BLaER1 (cell line): ENCODE results near the gene WDR33.
"Not testable (repeated sequence)": the region's sequence is repeated elsewhere in the genome, so short reads cannot be mapped to it uniquely, and the experiment has no call there.

ENCODE experiments used
- H3K27ac ChIP-seq: shearing (Covaris generic); formaldehyde crosslinking; 2 replicates; pipeline ENCODE4 v1.8.1; 2022
- H3K27me3 ChIP-seq: shearing (Covaris generic); formaldehyde crosslinking; 2 replicates; pipeline ENCODE4 v1.8.1; 2022
- H3K36me3 ChIP-seq: shearing (Covaris generic); formaldehyde crosslinking; 2 replicates; pipeline ENCODE4 v1.8.1; 2022
- H3K4me1 ChIP-seq: shearing (Covaris generic); formaldehyde crosslinking; 2 replicates; pipeline ENCODE4 v1.8.1; 2022
- H3K4me2 ChIP-seq: shearing (Covaris generic); formaldehyde crosslinking; 2 replicates; pipeline ENCODE4 v1.8.1; 2022
- H3K4me3 ChIP-seq: shearing (Covaris generic); formaldehyde crosslinking; 2 replicates; pipeline ENCODE4 v1.8.1; 2022
- H3K9ac ChIP-seq: shearing (Covaris generic); formaldehyde crosslinking; 2 replicates; pipeline ENCODE4 v1.8.1; 2022
- H3K9me3 ChIP-seq: shearing (Covaris generic); formaldehyde crosslinking; 2 replicates; pipeline ENCODE4 v1.8.1; 2022
- H4K20me1 ChIP-seq: shearing (Covaris generic); formaldehyde crosslinking; 2 replicates; pipeline ENCODE4 v1.8.1; 2022
- Cebpa-rat ChIP-seq: shearing (Covaris generic); IDR thresholded peaks from 2 replicates; pipeline ENCODE4 v1.8.1; 2022

Gene WDR33

DNA sequence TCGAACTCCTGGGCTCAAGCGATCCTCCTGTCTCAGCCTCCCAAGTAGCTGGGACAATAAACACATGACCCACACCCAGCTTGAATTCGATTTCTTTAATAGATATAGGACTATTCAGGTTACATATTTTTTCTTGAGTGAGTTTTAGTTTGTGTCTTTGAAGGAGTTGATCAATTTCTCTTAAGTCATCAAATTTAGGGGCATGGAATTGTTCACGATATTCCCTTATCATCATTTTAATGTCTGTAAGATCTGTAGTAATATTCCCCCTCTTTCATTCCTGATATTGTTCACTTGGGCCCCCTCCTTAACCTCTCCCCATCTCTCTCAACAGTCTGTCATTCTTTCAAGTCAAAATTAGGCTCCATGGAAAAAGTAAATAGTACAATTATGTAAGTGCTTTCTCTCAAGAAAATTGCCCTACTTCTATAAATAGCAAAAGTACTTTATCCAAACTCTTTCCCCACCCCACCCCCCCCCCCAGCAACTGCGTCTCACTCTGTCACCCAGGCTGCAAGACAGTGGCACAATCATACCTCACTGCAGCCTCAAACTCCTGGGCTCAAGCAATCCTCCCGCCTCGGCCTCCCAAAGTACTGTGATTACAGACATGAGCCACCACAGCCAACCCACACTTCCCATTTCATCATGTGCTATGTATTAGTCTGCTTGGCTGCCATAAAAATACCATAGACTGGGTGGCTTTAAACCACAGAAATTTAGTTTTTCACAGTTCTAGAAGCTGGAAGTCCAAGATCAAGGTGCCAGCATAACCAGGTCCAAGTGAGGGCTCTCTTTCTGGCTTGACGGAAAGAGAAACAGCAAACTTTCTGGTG lies 20.1 kb downstream of the WDR33 start:
- H3K9me3 ChIP-seq, result peaks cover 62% of the 10 kb centered on the region
- no peaks in the 10 kb centered on the region for H3K27me3 ChIP-seq
- H3K4me3 ChIP-seq, result no peak overlapping the region
- no peak overlapping the region for H3K4me2 ChIP-seq
- H3K4me1 ChIP-seq, result no peaks in the 10 kb centered on the region
- H3K9ac ChIP-seq, result no peak overlapping the region
- no peak for TF ChIP-seq Cebpa-rat
- H3K27ac ChIP-seq, result no peak overlapping the region
- peaks cover 65% of the 10 kb centered on the region for H4K20me1 ChIP-seq
- peaks cover 68% of the 10 kb centered on the region for H3K36me3 ChIP-seq

GRCh38 chr2:127786048-127786809 lies 24.7 kb downstream of the WDR33 start:
- H4K20me1 ChIP-seq, result peaks cover 65% of the 10 kb centered on the region

DNA sequence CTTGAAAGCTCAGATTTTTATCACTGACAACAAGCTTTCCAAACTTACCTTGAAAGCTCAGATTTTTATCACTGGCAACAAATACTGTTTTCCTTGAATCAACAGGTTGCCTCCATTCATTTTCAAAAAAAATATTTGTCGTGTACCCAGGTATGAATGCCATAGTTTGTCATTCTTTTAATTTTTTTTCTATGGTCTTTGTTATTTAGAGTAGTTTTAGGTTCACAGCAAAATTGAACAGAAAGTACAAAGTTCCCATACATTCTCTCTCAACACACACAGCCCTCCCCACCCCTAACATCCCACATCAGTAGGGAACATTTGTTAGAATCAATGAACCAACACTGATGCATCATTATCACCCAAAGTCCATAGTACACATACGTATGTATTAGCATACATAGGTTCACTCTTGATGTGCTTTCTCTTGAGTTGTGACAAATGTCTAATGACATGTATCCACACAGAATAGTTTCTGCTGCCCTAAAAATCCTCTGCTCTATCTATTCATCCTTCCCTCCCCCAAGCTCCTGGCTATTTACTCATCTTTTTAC lies 25.9 kb downstream of the WDR33 start:
- no peak for TF ChIP-seq Cebpa-rat
- Histone ChIP-seq H4K20me1 (peaks cover 69% of the 10 kb centered on the region), H3K9me3 (peaks cover 14% of the 10 kb centered on the region), H3K27ac (no peak overlapping the region), H3K9ac (no peak overlapping the region), H3K27me3 (no peaks in the 10 kb centered on the region), H3K4me3 (no peak overlapping the region), H3K36me3 (peaks cover 55% of the 10 kb centered on the region), H3K4me1 (no peaks in the 10 kb centered on the region), H3K4me2 (no peak overlapping the region)

More at GRCh38 chr2:127786048-127786809, 24.7 kb downstream of the WDR33 start:
- no peak for TF ChIP-seq Cebpa-rat
- Histone ChIP-seq H3K9me3 (peaks cover 25% of the 10 kb centered on the region), H3K27me3 (no peaks in the 10 kb centered on the region), H3K36me3 (peaks cover 53% of the 10 kb centered on the region), H3K9ac (no peak overlapping the region), H3K27ac (no peak overlapping the region), H3K4me2 (no peak overlapping the region), H3K4me3 (no peak overlapping the region), H3K4me1 (no peaks in the 10 kb centered on the region)

GRCh38 chr2:127783101-127783500 lies 27.9 kb downstream of the WDR33 start:
- Histone ChIP-seq H3K4me2 (no peak overlapping the region), H3K9me3 (peaks cover 10% of the 10 kb centered on the region), H3K4me3 (no peak overlapping the region), H3K27ac (no peak overlapping the region), H4K20me1 (peaks cover 85% of the 10 kb centered on the region), H3K9ac (no peak overlapping the region), H3K4me1 (no peaks in the 10 kb centered on the region), H3K36me3 (peaks cover 56% of the 10 kb centered on the region), H3K27me3 (no peaks in the 10 kb centered on the region)
- no peak for TF ChIP-seq Cebpa-rat

GRCh38 chr2:127778850-127779249 lies 32.1 kb downstream of the WDR33 start:
- H3K9me3 ChIP-seq, result peaks cover 10% of the 10 kb centered on the region
- no peak for TF ChIP-seq Cebpa-rat
- H3K36me3 ChIP-seq, result peaks cover 56% of the 10 kb centered on the region
- no peak overlapping the region for H3K9ac ChIP-seq
- no peak overlapping the region for H3K4me3 ChIP-seq
- no peaks in the 10 kb centered on the region for H3K27me3 ChIP-seq
- H3K4me1 ChIP-seq, result peaks cover 8% of the 10 kb centered on the region; the same call in 1 of the 2 replicates
- peaks cover 100% of the 10 kb centered on the region for H4K20me1 ChIP-seq
- no peak overlapping the region for H3K27ac ChIP-seq
- H3K4me2 ChIP-seq, result no peak overlapping the region

- no peaks in the 10 kb centered on the region for H3K27me3 ChIP-seq
- H3K4me3 ChIP-seq, result no peak overlapping the region
- H3K9me3 ChIP-seq, result peaks cover 10% of the 10 kb centered on the region
- H3K9ac ChIP-seq, result no peak overlapping the region
- peaks cover 12% of the 10 kb centered on the region; the same call in 1 of the 2 replicates for H3K4me1 ChIP-seq
- no peak for TF ChIP-seq Cebpa-rat
- peaks cover 100% of the 10 kb centered on the region for H4K20me1 ChIP-seq
- no peak overlapping the region for H3K27ac ChIP-seq
- no peak overlapping the region for H3K4me2 ChIP-seq
- H3K36me3 ChIP-seq, result peaks cover 59% of the 10 kb centered on the region
These were observed 32.5 kb downstream of the WDR33 start for GRCh38 chr2:127778447-127778846.

- no peak for TF ChIP-seq Cebpa-rat
- H3K27ac ChIP-seq, result no peak overlapping the region
- no peak overlapping the region for H3K4me3 ChIP-seq
- no peak overlapping the region for H3K9ac ChIP-seq
- H3K9me3 ChIP-seq, result no peaks in the 10 kb centered on the region; the same call in 1 of the 2 replicates
- H3K4me1 ChIP-seq, result peaks cover 19% of the 10 kb centered on the region; the same call in 1 of the 2 replicates
- no peaks in the 10 kb centered on the region for H3K27me3 ChIP-seq
- no peak overlapping the region for H3K4me2 ChIP-seq
- H4K20me1 ChIP-seq, result peaks cover 98% of the 10 kb centered on the region
- H3K36me3 ChIP-seq, result peaks cover 43% of the 10 kb centered on the region
These were observed 34.7 kb downstream of the WDR33 start for GRCh38 chr2:127776122-127776780.

- Histone ChIP-seq H3K4me2 (no peak overlapping the region), H3K27me3 (no peaks in the 10 kb centered on the region), H4K20me1 (peaks cover 96% of the 10 kb centered on the region), H3K9ac (no peak overlapping the region), H3K4me3 (no peak overlapping the region), H3K36me3 (peaks cover 65% of the 10 kb centered on the region), H3K27ac (no peak overlapping the region), H3K4me1 (peaks cover 13% of the 10 kb centered on the region; the same call in 1 of the 2 replicates), H3K9me3 (no peaks in the 10 kb centered on the region)
- TF ChIP-seq Cebpa-rat, result no peak
These were observed 39.2 kb downstream of the WDR33 start for GRCh38 chr2:127771756-127772155.

GRCh38 chr2:127770973-127771735 lies 39.8 kb downstream of the WDR33 start:
- Histone ChIP-seq H3K9ac (no peak overlapping the region), H3K27me3 (no peaks in the 10 kb centered on the region), H3K27ac (no peak overlapping the region), H3K9me3 (no peaks in the 10 kb centered on the region), H3K4me1 (peaks cover 13% of the 10 kb centered on the region; the same call in 1 of the 2 replicates), H4K20me1 (peaks cover 95% of the 10 kb centered on the region), H3K36me3 (peaks cover 68% of the 10 kb centered on the region), H3K4me2 (no peak overlapping the region), H3K4me3 (no peak overlapping the region)
- no peak for TF ChIP-seq Cebpa-rat

GRCh38 chr2:127770534-127770933 lies 40.4 kb downstream of the WDR33 start:
- peaks cover 13% of the 10 kb centered on the region; the same call in 1 of the 2 replicates for H3K4me1 ChIP-seq
- peaks cover 94% of the 10 kb centered on the region for H4K20me1 ChIP-seq
- not testable (repeated sequence) for H3K27ac ChIP-seq, H3K9ac ChIP-seq, H3K4me2 ChIP-seq, H3K4me3 ChIP-seq, H3K27me3 ChIP-seq, H3K9me3 ChIP-seq
- peaks cover 69% of the 10 kb centered on the region for H3K36me3 ChIP-seq
